ENCODE measurements around the gene CLPSL2. TPM values are rescaled to one million over a fixed set of nuclear protein-coding genes. Genes with fewer than 3 reads are reported as not detected.

The CLPSL2 gene
- total and polyA plus RNA-seq, 10 of the 15 experiments (the other 5 are each of a cell fraction or from before 2014, with no cell fraction given) = 0.32 to 1.3 TPM; not detected in 8

DNA sequence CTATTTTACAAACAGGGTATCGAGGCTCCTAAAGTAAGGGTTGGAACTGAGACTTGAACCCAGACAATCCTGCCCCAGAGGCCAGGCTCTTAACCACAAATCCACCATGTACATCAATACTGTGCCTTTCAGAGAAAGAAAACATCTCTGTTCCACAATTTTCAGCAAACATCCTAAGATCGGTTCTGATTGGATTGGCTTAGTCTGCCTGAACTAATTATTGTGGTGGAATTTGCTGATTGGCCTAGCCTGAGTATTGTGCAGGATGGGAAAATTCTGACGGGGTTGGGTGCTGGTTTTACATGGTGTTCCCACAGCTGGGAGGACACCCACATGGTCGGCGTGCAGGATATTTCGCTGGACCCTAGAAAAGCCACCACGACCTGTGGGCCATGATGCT is 4.3 kb downstream of the CLPSL2 start, which contains the start of gene CLPSL1:
TSS of gene CLPSL1 (plus strand) at position 301 of the 400 bp plus-strand sequence. CDS start at position 393, 92 bp downstream.
- 45% methylated on average over 7 of the region's 7 CpGs for WGBS (ENCODE audit: insufficient coverage, insufficient replicate concordance, low lambda C conversion rate, missing lambda C conversion rate)
- H3K4me3 ChIP-seq = no peak within 1 kb of the TSS
- H3K27ac ChIP-seq (ENCODE audit: control insufficient read depth, insufficient read depth) = no peak within 1 kb of the TSS
- no peaks in the 10 kb centered on the region for H4K20me1 ChIP-seq (ENCODE audit: control insufficient read depth, insufficient read depth)
- H3K79me2 ChIP-seq (ENCODE audit: control insufficient read depth, insufficient read depth, low read length) = no peaks in the 10 kb centered on the region
- ChIA-PET RAD21 (ENCODE audit: unreplicated experiment) (no interaction called here), SMC1A (ENCODE audit: uncharacterized antibody, unreplicated experiment) (no interaction called here), POLR2A (no interaction called here), CTCF (no interaction called here)
- ATAC-seq (no peak), DNase-seq (ENCODE audit: low read depth, low spot score) (no peak), FAIRE-seq (no peak)
- H3K4me1 ChIP-seq (ENCODE audit: control insufficient read depth, insufficient read depth, low read length) = no peaks in the 10 kb centered on the region
- H3K36me3 ChIP-seq (ENCODE audit: control insufficient read depth in 2 of 2, insufficient read depth in 2 of 2, low read length in 1 of 2) = no peaks in the 10 kb centered on the region
- intact Hi-C loops (cut with micrococcal nuclease; ENCODE audit: unreplicated experiment) = no loop called here
- in situ Hi-C loops (cut with MboI) = no loop called here
- no TSS peak for BruUV-seq (replicated peaks)
- TF ChIP-seq CHD4 (IDR thresholded peaks at IDR 0.05) (no peak), CHD2 (IDR thresholded peaks at IDR 0.05; ENCODE audit: borderline replicate concordance, low read depth, low read length) (no peak), NR2F1 (conservative IDR thresholded peaks at IDR 0.05) (no peak), CBFB (IDR thresholded peaks at IDR 0.05; ENCODE audit: low read depth) (no peak), NBN (IDR thresholded peaks at IDR 0.05) (no peak), ASH2L (IDR thresholded peaks at IDR 0.05; ENCODE audit: borderline replicate concordance, low read depth) (no peak), STAT3 (IDR thresholded peaks at IDR 0.05; ENCODE audit: low read depth, low read length) (no peak), SUZ12 (IDR thresholded peaks at IDR 0.05; ENCODE audit: unreplicated experiment) (no peak), LARP7 (IDR thresholded peaks at IDR 0.05) (no peak)
- H3K4me2 ChIP-seq (ENCODE audit: control insufficient read depth, insufficient read depth) = no peak within 1 kb of the TSS
- no peaks in the 10 kb centered on the region for H3K9me3 ChIP-seq (replicated peaks; ENCODE audit: control insufficient read depth, insufficient read depth, low read length)
- H3K9ac ChIP-seq (ENCODE audit: control insufficient read depth, insufficient read depth, low read length) = no peak within 1 kb of the TSS
- no peak within 1 kb of the TSS for H2AFZ ChIP-seq (ENCODE audit: control insufficient read depth, low read depth, low read length)
- no peaks in the 10 kb centered on the region; a peak in 1 of 4 replicates for H3K27me3 ChIP-seq (replicated peaks in 1 of 2; ENCODE audit: control insufficient read depth in 2 of 2, insufficient read depth in 2 of 2, low read length in 1 of 2)

GRCh38 chr6:35781290-35781689 is 4.9 kb downstream of the CLPSL2 start:
- no peak overlapping the region for H2AFZ ChIP-seq (ENCODE audit: control insufficient read depth, low read depth, low read length)
- ATAC-seq (no peak), FAIRE-seq (no peak), DNase-seq (ENCODE audit: low read depth, low spot score) (no peak)
- no peaks in the 10 kb centered on the region for H3K4me1 ChIP-seq (ENCODE audit: control insufficient read depth, insufficient read depth, low read length)
- no peak overlapping the region for H3K4me2 ChIP-seq (ENCODE audit: control insufficient read depth, insufficient read depth)
- BruUV-seq (replicated peaks) = no TSS peak
- ChIA-PET POLR2A (no interaction called here), RAD21 (ENCODE audit: unreplicated experiment) (no interaction called here), CTCF (no interaction called here), SMC1A (ENCODE audit: uncharacterized antibody, unreplicated experiment) (no interaction called here)
- WGBS (ENCODE audit: insufficient coverage, insufficient replicate concordance, low lambda C conversion rate, missing lambda C conversion rate) = 55% methylated on average over 2 of the region's 2 CpGs
- H4K20me1 ChIP-seq (ENCODE audit: control insufficient read depth, insufficient read depth) = no peaks in the 10 kb centered on the region
- no peaks in the 10 kb centered on the region; a peak in 1 of 4 replicates for H3K27me3 ChIP-seq (replicated peaks in 1 of 2; ENCODE audit: control insufficient read depth in 2 of 2, insufficient read depth in 2 of 2, low read length in 1 of 2)
- no peak overlapping the region for H3K4me3 ChIP-seq
- H3K9ac ChIP-seq (ENCODE audit: control insufficient read depth, insufficient read depth, low read length) = no peak overlapping the region
- H3K36me3 ChIP-seq (ENCODE audit: control insufficient read depth in 2 of 2, insufficient read depth in 2 of 2, low read length in 1 of 2) = no peaks in the 10 kb centered on the region
- intact Hi-C loops (cut with micrococcal nuclease; ENCODE audit: unreplicated experiment) = no loop called here
- in situ Hi-C loops (cut with MboI) = no loop called here
- no peaks in the 10 kb centered on the region for H3K79me2 ChIP-seq (ENCODE audit: control insufficient read depth, insufficient read depth, low read length)
- H3K9me3 ChIP-seq (replicated peaks; ENCODE audit: control insufficient read depth, insufficient read depth, low read length) = no peaks in the 10 kb centered on the region
- no peak overlapping the region for H3K27ac ChIP-seq (ENCODE audit: control insufficient read depth, insufficient read depth)
- TF ChIP-seq ZBTB11 (CRISPR knock-in tag; IDR thresholded peaks at IDR 0.05) (no peak), KDM1A (IDR thresholded peaks at IDR 0.05; ENCODE audit: borderline replicate concordance) (no peak), RAD51 (IDR thresholded peaks at IDR 0.05) (no peak), ZNF24 (IDR thresholded peaks at IDR 0.05) (no peak), EED (IDR thresholded peaks at IDR 0.05; ENCODE audit: low read depth) (no peak), MEF2B (IDR thresholded peaks at IDR 0.05; ENCODE audit: partially characterized antibody, poor library complexity, severe bottlenecking) (no peak), RUNX3 (IDR thresholded peaks at IDR 0.05; ENCODE audit: low read length) (no peak), MXI1 (IDR thresholded peaks at IDR 0.05; ENCODE audit: low read depth, low read length) (no peak)
- TF ChIP-seq, protein P1, sequence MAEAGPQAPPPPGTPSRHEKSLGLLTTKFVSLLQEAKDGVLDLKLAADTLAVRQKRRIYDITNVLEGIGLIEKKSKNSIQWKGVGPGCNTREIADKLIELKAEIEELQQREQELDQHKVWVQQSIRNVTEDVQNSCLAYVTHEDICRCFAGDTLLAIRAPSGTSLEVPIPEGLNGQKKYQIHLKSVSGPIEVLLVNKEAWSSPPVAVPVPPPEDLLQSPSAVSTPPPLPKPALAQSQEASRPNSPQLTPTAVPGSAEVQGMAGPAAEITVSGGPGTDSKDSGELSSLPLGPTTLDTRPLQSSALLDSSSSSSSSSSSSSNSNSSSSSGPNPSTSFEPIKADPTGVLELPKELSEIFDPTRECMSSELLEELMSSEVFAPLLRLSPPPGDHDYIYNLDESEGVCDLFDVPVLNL (IDR thresholded peaks at IDR 0.05; ENCODE audit: low read depth, low read length) = no peak
